Measurements from ENCODE around the gene PYGO1. TPM values are rescaled to one million over a fixed set of nuclear protein-coding genes. Genes with fewer than 3 reads are reported as not detected.

PYGO1 gene
- 16.1 and 18.5 TPM in 2 replicates for total RNA-seq
- long read RNA-seq, partial matches to known transcripts: 4 of 12 reads
- long read RNA-seq, other reads (novel, unspliced or antisense): 8 of 12 reads

- peak within 1 kb of the TSS; percentile 86 for H3K27ac Mint-ChIP-seq (ENCODE audit: unreplicated experiment)
- H3K27me3 Mint-ChIP-seq (ENCODE audit: unreplicated experiment): no peaks in the 10 kb centered on the region
- peak; percentile 87 for DNase-seq (ENCODE audit: extremely low spot score, unreplicated experiment)
- H3K4me1 Mint-ChIP-seq (ENCODE audit: unreplicated experiment): peaks cover 9% of the 10 kb centered on the region
- no peak for TF ChIP-seq CTCF (IDR thresholded peaks at IDR 0.05)
- H3K36me3 Mint-ChIP-seq (ENCODE audit: unreplicated experiment): no peaks in the 10 kb centered on the region
- peak within 1 kb of the TSS; percentile 75 for H3K4me3 Mint-ChIP-seq (ENCODE audit: unreplicated experiment)
- no peaks in the 10 kb centered on the region for H3K9me3 Mint-ChIP-seq (ENCODE audit: unreplicated experiment)
Measured at GRCh38 chr15:55588070-55588814, at the start of gene PYGO1. Gene PYGO1 (minus strand): TSS chr15:55588345. CDS start chr15:55587883, 462 bp downstream.

GRCh38 chr15:55637086-55637485 lies 48.9 kb upstream of the PYGO1 start:
- Mint-ChIP-seq H3K4me3 (ENCODE audit: unreplicated experiment) (no peak overlapping the region), H3K36me3 (ENCODE audit: unreplicated experiment) (no peaks in the 10 kb centered on the region), H3K9me3 (ENCODE audit: unreplicated experiment) (no peaks in the 10 kb centered on the region), H3K27me3 (ENCODE audit: unreplicated experiment) (no peaks in the 10 kb centered on the region), H3K4me1 (ENCODE audit: unreplicated experiment) (no peaks in the 10 kb centered on the region), H3K27ac (ENCODE audit: unreplicated experiment) (no peak overlapping the region)
- TF ChIP-seq CTCF (IDR thresholded peaks at IDR 0.05): no peak
- DNase-seq (ENCODE audit: extremely low spot score, unreplicated experiment): no peak

GRCh38 chr15:55633731-55634130 lies 45.6 kb upstream of the PYGO1 start:
- H3K9me3 Mint-ChIP-seq (ENCODE audit: unreplicated experiment): no peaks in the 10 kb centered on the region
- no peak overlapping the region for H3K27ac Mint-ChIP-seq (ENCODE audit: unreplicated experiment)
- H3K36me3 Mint-ChIP-seq (ENCODE audit: unreplicated experiment): no peaks in the 10 kb centered on the region
- H3K4me3 Mint-ChIP-seq (ENCODE audit: unreplicated experiment): no peak overlapping the region
- DNase-seq (ENCODE audit: extremely low spot score, unreplicated experiment): no peak
- no peaks in the 10 kb centered on the region for H3K4me1 Mint-ChIP-seq (ENCODE audit: unreplicated experiment)
- no peak for TF ChIP-seq CTCF (IDR thresholded peaks at IDR 0.05)
- H3K27me3 Mint-ChIP-seq (ENCODE audit: unreplicated experiment): no peaks in the 10 kb centered on the region

- Mint-ChIP-seq H3K27me3 (ENCODE audit: unreplicated experiment) (no peaks in the 10 kb centered on the region), H3K4me1 (ENCODE audit: unreplicated experiment) (peaks cover 5% of the 10 kb centered on the region), H3K9me3 (ENCODE audit: unreplicated experiment) (no peaks in the 10 kb centered on the region), H3K4me3 (ENCODE audit: unreplicated experiment) (no peak overlapping the region), H3K27ac (ENCODE audit: unreplicated experiment) (no peak overlapping the region), H3K36me3 (ENCODE audit: unreplicated experiment) (no peaks in the 10 kb centered on the region)
- DNase-seq (ENCODE audit: extremely low spot score, unreplicated experiment): no peak
- TF ChIP-seq CTCF (IDR thresholded peaks at IDR 0.05): no peak
Measured at GRCh38 chr15:55632434-55632833, 44.3 kb upstream of the PYGO1 start.

GRCh38 chr15:55630858-55631257 lies 42.7 kb upstream of the PYGO1 start:
- H3K27ac Mint-ChIP-seq (ENCODE audit: unreplicated experiment): no peak overlapping the region

More at GRCh38 chr15:55630858-55631257, 42.7 kb upstream of the PYGO1 start:
- H3K4me3 Mint-ChIP-seq (ENCODE audit: unreplicated experiment): no peak overlapping the region
- no peaks in the 10 kb centered on the region for H3K36me3 Mint-ChIP-seq (ENCODE audit: unreplicated experiment)
- DNase-seq (ENCODE audit: extremely low spot score, unreplicated experiment): no peak
- peaks cover 5% of the 10 kb centered on the region for H3K4me1 Mint-ChIP-seq (ENCODE audit: unreplicated experiment)
- TF ChIP-seq CTCF (IDR thresholded peaks at IDR 0.05): no peak
- H3K27me3 Mint-ChIP-seq (ENCODE audit: unreplicated experiment): no peaks in the 10 kb centered on the region
- no peaks in the 10 kb centered on the region for H3K9me3 Mint-ChIP-seq (ENCODE audit: unreplicated experiment)
